ENCODE data around the gene LEMD1. TPM values are rescaled to one million over a fixed set of nuclear protein-coding genes. Genes with fewer than 3 reads are reported as not detected.

The LEMD1 gene
- polyA plus RNA-seq, 1 donor from 2014 or later, result 67.6 TPM

DNA sequence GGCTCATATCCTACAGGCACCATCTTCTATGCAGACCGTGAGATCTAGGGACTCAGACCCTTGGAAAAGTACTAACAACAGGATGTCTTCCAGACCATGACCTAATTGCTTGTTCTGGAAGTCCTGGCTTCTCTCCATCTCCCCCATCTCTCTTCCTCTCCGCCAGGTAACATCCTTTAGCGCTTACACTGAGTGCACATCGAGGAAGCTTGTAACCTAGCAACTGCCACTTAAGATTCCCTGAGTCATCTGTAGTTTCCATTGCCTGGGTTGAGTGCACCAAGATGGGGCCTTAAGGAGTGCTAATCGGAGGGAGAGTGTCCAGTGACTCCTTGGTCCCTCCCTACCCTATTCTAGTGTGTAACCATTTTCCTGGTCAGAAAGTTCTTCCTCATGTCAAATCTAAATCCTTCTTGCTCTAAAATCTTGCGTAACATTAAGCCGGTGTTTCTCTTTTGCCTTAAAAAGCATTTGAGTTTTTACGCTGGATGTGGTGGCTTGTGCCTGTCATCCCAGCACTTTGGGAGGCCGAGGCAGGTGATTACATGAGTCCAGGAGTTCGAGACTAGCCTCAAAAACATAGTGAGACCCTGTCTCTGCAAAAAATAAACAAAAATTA lies 74.8 kb downstream of the LEMD1 start:
- TF ChIP-seq EP300 (conservative IDR thresholded peaks at IDR 0.05; ENCODE audit: poor library complexity, severe bottlenecking) (peak; percentile 63), MXI1 (conservative IDR thresholded peaks at IDR 0.05; ENCODE audit: poor library complexity, severe bottlenecking) (no peak), CTCF (IDR thresholded peaks at IDR 0.05; ENCODE audit: poor library complexity, severe bottlenecking) (no peak), SMC3 (conservative IDR thresholded peaks at IDR 0.05; ENCODE audit: poor library complexity) (peak; percentile 35), REST (IDR thresholded peaks at IDR 0.05; ENCODE audit: borderline replicate concordance) (peak; percentile 86), EZH2 (IDR thresholded peaks at IDR 0.05; ENCODE audit: borderline replicate concordance, insufficient read depth, low read length, poor library complexity, severe bottlenecking) (no peak), TAF1 (IDR thresholded peaks at IDR 0.05; ENCODE audit: low read depth) (no peak), RAD21 (conservative IDR thresholded peaks at IDR 0.05) (no peak), POLR2AphosphoS5 (IDR thresholded peaks at IDR 0.05) (peak; percentile 75)
- peak overlapping the region; percentile 46 for H3K4me2 ChIP-seq (ENCODE audit: low read length)

DNA sequence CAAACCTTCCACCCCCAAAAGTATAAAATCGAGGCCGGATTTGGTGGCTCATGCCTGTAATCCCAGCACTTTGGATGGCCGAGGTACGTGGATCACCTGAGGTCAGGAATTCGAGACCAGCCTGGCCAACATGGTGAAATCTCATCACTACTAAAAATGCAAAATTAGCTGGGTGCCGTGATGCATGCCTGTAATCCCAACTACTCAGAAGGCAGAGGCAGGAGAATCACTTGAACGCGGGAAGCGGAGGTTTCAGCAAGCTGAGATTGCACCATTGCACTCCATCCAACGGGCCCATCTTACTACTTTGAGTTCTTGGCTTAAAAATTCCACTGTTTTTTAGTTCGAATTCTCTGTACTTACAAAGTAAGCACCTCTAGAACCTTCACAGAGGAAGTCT lies 76.1 kb downstream of the LEMD1 start:
- no peak overlapping the region for H3K4me2 ChIP-seq (ENCODE audit: low read length)
- H3K9me2 ChIP-seq (ENCODE audit: insufficient read depth, low read length), result no peaks in the 10 kb centered on the region
- no peaks in the 10 kb centered on the region for H3K9me3 ChIP-seq (ENCODE audit: low read length)
- no peak overlapping the region for H3K4me3 ChIP-seq (ENCODE audit: low read length)
- H3F3A ChIP-seq (ENCODE audit: insufficient read depth, low read length, poor library complexity, severe bottlenecking), result peaks cover 9% of the 10 kb centered on the region
- H4K20me1 ChIP-seq (ENCODE audit: insufficient read depth), result no peaks in the 10 kb centered on the region
- TF ChIP-seq CTCF (IDR thresholded peaks at IDR 0.05; ENCODE audit: poor library complexity, severe bottlenecking), result no peak
- no peak for TF ChIP-seq MXI1 (conservative IDR thresholded peaks at IDR 0.05; ENCODE audit: poor library complexity, severe bottlenecking)
- no peak for TF ChIP-seq TAF1 (IDR thresholded peaks at IDR 0.05; ENCODE audit: low read depth)
- no peak for TF ChIP-seq POLR2AphosphoS5 (IDR thresholded peaks at IDR 0.05)
- TF ChIP-seq RAD21 (conservative IDR thresholded peaks at IDR 0.05), result no peak
- TF ChIP-seq EP300 (conservative IDR thresholded peaks at IDR 0.05; ENCODE audit: poor library complexity, severe bottlenecking), result no peak
- TF ChIP-seq EZH2 (IDR thresholded peaks at IDR 0.05; ENCODE audit: borderline replicate concordance, insufficient read depth, low read length, poor library complexity, severe bottlenecking), result no peak
- TF ChIP-seq SMC3 (conservative IDR thresholded peaks at IDR 0.05; ENCODE audit: poor library complexity), result no peak
- no peak overlapping the region for H2AFZ ChIP-seq (ENCODE audit: low read depth, low read length)
- H3K27me3 ChIP-seq (ENCODE audit: insufficient read depth, low read depth, low read length), result no peaks in the 10 kb centered on the region
- peak overlapping the region; percentile 79 for H3K27ac ChIP-seq (ENCODE audit: low read length)
- H3K79me2 ChIP-seq (replicated peaks; ENCODE audit: insufficient read depth, low read length), result no peaks in the 10 kb centered on the region
- H3K9ac ChIP-seq (ENCODE audit: low read length), result no peak overlapping the region
- H3K36me3 ChIP-seq (ENCODE audit: insufficient read depth, low read length), result no peaks in the 10 kb centered on the region

More for the DNA sequence above, 74.8 kb downstream of the LEMD1 start:
- Histone ChIP-seq H3K36me3 (ENCODE audit: insufficient read depth, low read length) (no peaks in the 10 kb centered on the region), H3K9me3 (ENCODE audit: low read length) (no peaks in the 10 kb centered on the region), H4K20me1 (ENCODE audit: insufficient read depth) (no peaks in the 10 kb centered on the region), H3K79me2 (replicated peaks; ENCODE audit: insufficient read depth, low read length) (no peaks in the 10 kb centered on the region), H3K9me2 (ENCODE audit: insufficient read depth, low read length) (no peaks in the 10 kb centered on the region), H3K27me3 (ENCODE audit: insufficient read depth, low read depth, low read length) (no peaks in the 10 kb centered on the region), H3K4me3 (ENCODE audit: low read length) (peak overlapping the region; percentile 36), H3K27ac (ENCODE audit: low read length) (peak overlapping the region; percentile 79), H3K9ac (ENCODE audit: low read length) (peak overlapping the region; percentile 38), H3F3A (ENCODE audit: insufficient read depth, low read length, poor library complexity, severe bottlenecking) (peaks cover 9% of the 10 kb centered on the region), H2AFZ (ENCODE audit: low read depth, low read length) (no peak overlapping the region)
